Epithelial cell of proximal tubule (primary cell): ENCODE data around the gene S100A4. TPM values are rescaled to one million over a fixed set of nuclear protein-coding genes. Genes with fewer than 3 reads are reported as not detected.

ENCODE experiments used
- DNase-seq: peaks from one replicate; pipeline ENCODE4 v3.0.0-alpha.2; 2011; ENCODE audit warnings: low read depth
- H3K4me3 ChIP-seq: 2 replicates; pipeline ENCODE4 v1.5.1; 2011; ENCODE audit warnings: low read depth, mild to moderate bottlenecking, low read length
- total RNA-seq: library from RNA; depleted of rRNA; stranded (reverse); fragments of >200 nt; gene quantifications from 2 replicates; pipeline ENCODE4 v1.2.3, GENCODE V29; 2015
- TF ChIP-seq, protein P1 (sequence below): conservative IDR thresholded peaks from 2 replicates; pipeline ENCODE4 v1.5.1; 2012; ENCODE audit warnings: low read depth, mild to moderate bottlenecking, low read length

S100A4 gene
- total RNA-seq, 1 donor from 2014 or later, result 33.8 TPM

DNA sequence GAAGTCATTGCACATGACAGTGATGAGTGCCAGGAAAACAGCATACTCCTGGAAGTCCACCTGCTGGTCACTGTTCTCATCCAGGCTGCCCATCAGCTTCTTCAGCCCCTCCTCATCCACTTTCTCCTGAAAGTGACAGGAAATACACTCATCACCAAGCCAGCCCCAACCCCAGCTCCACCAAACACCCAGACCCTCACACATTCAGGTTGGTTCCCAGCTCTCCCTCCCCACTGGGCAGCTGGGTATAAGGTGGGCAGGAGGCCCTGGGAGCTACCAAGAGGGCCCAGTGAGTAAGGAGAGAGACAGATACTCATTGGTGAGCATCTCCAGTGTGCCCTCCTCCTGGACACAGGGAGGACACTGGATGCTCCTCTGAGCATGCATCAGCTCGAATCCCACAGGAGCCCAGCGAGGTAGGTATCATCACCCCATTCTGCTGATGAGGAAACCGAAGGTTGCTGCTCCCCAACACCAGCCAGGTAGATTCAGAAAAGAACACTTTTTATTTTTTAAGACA lies 15.9 kb upstream of the S100A4 start:
- H3K4me3 ChIP-seq, result no peak overlapping the region
- TF ChIP-seq, protein P1, sequence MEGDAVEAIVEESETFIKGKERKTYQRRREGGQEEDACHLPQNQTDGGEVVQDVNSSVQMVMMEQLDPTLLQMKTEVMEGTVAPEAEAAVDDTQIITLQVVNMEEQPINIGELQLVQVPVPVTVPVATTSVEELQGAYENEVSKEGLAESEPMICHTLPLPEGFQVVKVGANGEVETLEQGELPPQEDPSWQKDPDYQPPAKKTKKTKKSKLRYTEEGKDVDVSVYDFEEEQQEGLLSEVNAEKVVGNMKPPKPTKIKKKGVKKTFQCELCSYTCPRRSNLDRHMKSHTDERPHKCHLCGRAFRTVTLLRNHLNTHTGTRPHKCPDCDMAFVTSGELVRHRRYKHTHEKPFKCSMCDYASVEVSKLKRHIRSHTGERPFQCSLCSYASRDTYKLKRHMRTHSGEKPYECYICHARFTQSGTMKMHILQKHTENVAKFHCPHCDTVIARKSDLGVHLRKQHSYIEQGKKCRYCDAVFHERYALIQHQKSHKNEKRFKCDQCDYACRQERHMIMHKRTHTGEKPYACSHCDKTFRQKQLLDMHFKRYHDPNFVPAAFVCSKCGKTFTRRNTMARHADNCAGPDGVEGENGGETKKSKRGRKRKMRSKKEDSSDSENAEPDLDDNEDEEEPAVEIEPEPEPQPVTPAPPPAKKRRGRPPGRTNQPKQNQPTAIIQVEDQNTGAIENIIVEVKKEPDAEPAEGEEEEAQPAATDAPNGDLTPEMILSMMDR, result no peak
- DNase-seq, result no peak

DNA sequence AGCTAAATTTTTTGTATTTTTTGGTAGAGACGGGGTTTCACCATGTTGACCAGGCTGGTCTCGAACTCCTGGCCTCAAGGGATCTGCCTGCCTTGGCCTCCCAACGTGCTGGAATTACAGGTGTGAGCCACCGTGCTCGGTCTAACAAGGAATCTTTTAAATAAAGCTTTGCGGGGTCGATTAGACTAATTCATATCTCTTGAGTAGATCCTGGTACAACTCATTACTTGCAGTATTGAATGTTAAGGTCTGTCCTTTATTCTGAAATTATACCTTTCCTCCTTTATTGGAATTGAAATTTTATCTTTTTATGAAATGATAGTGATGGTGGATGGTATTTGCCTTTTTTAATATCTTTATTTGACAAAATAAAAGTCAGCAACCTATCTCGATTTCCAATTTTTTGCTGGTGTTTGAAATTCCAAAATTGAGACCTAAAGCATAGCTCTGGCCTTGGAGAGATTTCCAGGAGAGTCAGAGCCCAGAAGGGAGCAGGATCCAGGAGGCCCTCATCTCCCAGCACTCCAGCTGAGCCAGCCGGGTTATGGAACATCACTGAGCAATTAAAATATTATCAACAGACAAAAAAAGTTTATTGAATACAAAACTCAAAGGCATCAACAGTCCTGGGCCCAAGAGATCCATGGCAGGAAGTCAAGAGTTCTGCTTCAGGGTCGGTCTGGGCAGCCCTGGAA lies 15.3 kb upstream of the S100A4 start:
- TF ChIP-seq, protein P1, result no peak
- H3K4me3 ChIP-seq, result no peak overlapping the region
- no peak for DNase-seq

DNA sequence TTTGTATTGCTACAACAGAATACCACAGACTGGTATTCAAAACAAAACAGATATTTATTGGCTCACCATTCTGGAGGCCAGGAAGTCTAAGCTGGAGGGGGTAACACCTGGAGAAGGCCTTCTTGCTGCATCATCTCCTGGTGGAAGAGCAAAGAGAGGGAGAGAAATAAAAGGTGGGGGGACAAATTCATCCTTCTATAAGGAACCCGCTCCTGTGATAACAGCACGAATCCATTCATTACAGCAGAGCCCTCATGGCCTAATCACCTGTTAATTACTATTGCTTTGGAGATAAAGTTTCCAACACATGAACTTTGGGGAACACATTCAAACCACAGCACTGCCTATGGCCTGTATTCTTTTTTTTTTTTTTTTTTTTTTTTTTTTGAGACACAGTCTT lies 14.6 kb upstream of the S100A4 start:
- no peak for DNase-seq
- TF ChIP-seq, protein P1, result no peak
- H3K4me3 ChIP-seq, result no peak overlapping the region

DNA sequence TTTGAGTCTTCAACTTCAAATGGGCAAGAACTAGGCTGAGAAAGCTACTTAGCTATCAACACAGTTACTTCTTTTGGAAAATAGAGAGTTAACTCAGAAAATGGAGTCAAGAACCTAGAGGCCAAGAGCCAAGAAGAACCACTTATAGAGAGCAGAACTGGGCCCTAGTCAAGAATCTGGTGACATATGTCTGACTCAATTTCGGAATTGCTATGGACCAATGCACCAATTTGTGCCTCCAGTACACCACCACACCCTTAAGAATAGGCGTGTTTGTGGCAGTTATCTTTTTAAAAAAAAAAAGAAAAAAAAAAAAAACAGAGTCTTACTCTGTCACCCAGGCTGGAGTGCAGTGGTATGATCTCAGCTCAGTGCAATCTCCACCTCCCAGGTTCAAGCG lies 12.3 kb upstream of the S100A4 start:
- no peak overlapping the region for H3K4me3 ChIP-seq
- TF ChIP-seq, protein P1, result no peak
- DNase-seq, result no peak

DNA sequence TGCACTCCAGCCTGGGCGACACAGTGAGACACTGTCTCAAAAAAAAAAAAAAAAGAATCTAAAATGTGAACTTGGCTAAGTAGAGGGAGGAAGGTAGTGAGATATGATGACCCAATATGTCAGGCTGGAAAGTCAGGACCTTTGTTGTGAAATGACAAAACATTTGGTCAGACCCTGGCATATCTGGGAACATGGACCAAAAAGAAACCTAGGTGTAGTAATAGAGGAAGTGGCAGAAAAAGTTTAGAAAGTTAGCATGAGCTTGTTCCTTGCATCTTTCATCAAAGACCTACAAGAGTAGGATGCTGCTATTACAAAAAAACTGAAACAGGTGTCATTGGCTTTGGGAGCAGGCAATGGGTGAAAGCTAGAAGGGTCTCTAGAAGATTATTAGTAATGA lies 10.7 kb upstream of the S100A4 start:
- no peak overlapping the region for H3K4me3 ChIP-seq
- TF ChIP-seq, protein P1, result no peak
- no peak for DNase-seq

DNA sequence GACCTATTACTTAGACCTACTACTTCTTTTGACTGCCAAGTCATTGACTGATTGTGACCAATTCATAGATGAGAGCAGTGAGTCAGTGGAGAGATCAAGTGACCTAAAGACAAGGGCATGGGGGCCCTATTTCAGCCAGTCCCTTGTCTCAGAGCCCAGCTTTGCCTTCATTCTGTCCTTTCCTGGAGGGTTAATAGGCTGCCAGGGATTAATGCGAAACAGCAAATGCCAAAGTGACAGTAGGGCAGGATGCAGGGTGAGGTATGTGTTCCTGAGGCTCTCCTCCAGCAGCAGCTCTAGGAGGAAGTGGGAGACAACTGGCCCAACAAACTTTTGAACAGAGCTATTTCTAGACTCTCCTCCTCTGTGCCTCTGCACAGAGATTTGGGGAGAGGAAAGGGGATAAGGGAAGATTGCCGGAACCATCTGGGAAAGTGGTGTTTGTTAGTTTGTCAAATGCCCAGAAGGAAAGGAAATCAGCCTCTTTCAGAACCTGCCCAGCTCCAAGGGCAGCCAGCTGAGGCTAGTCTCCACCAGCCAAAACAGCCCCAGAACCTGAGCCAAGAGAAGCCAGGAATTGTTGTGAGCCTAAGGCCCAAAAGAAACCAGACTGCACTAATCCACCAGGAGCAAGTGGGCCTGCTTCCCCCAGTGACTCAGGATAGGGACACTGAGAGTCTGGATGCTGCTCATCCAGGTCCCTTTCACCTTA lies 8.4 kb upstream of the S100A4 start:
- no peak for DNase-seq
- no peak overlapping the region for H3K4me3 ChIP-seq

More for the DNA sequence above, 8.4 kb upstream of the S100A4 start:
- TF ChIP-seq, protein P1, result no peak
